Stomach (tissue), 9 donors: ENCODE measurements around the gene OBSCN. TPM values are rescaled to one million over a fixed set of nuclear protein-coding genes. Genes with fewer than 3 reads are reported as not detected.

ENCODE experiments used
- DNase-seq, 2 donors: peaks; one replicate each; pipeline versions ENCODE4 v3.0.0 to v3.0.0-alpha.2; 2013 to 2019
- H3K27ac ChIP-seq, 5 donors: fragments of 200-600 bp in 4 of 5; sonication (generic) in 4 of 5; one replicate each; pipeline ENCODE4 v1.5.1; 2013 to 2019; ENCODE audit warnings: mild to moderate bottlenecking in 1 of 5, moderate library complexity in 1 of 5
- H3K27me3 ChIP-seq, 3 donors: fragments of 200-600 bp; sonication (generic); one replicate each; pipeline ENCODE4 v1.5.1; 2017 to 2019; ENCODE audit warnings: mixed run types in 1 of 3
- H3K36me3 ChIP-seq, 4 donors: fragments of 200-600 bp; sonication (generic); 1 replicate in 3 of 4; 2 replicates in 1 of 4; pipeline ENCODE4 v1.5.1; 2016 to 2019
- H3K4me1 ChIP-seq, 4 donors: fragments of 200-600 bp; sonication (generic); one replicate each; pipeline ENCODE4 v1.5.1; 2016 to 2019
- H3K4me3 ChIP-seq, 4 donors: fragments of 200-600 bp; sonication (generic) in 3 of 4; one replicate each; pipeline ENCODE4 v1.5.1; 2016 to 2019; ENCODE audit warnings: mild to moderate bottlenecking in 1 of 4
- H3K9me3 ChIP-seq, 4 donors: fragments of 200-600 bp; sonication (generic); one replicate each; pipeline ENCODE4 v1.5.1; 2016 to 2019
- EP300 ChIP-seq: sonication (generic); formaldehyde crosslinking; IDR thresholded peaks from one replicate; pipeline ENCODE4 v1.6.1; 2017; ENCODE audit warnings: antibody characterized with exemption
- POLR2A ChIP-seq, 4 donors: fragments of 450-650 bp; IDR thresholded peaks; one replicate each; pipeline ENCODE4 v1.6.1; 2016; ENCODE audit warnings: antibody characterized with exemption in 4 of 4, control low read depth in 2 of 4, mild to moderate bottlenecking in 1 of 4, moderate library complexity in 1 of 4
- POLR2AphosphoS5 ChIP-seq, 3 donors: sonication (generic); formaldehyde crosslinking; IDR thresholded peaks; one replicate each; pipeline ENCODE4 v1.6.1; 2016; ENCODE audit warnings: antibody characterized with exemption in 3 of 3
- WGBS, 5 donors: extraction: QIAGEN DNeasy Blood & Tissue Kit in 3 of 5; methylation state at CpG; one replicate each; pipeline versions ENCODE4 v1.1.5 to v1.1.7; 2013 to 2018; 5-methylcytosine and 5-hydroxymethylcytosine counted together
- intact Hi-C: fragments of 100-400 bp; cut with DNase I; formaldehyde crosslinking; loops from one replicate; pipeline ENCODE4 v1.15.1; 2023; ENCODE audit warnings: low total_unique reads
- polyA plus RNA-seq, 3 donors: library from polyadenylated mRNA; stranded (reverse); fragments of 200-250 nt; gene quantifications; one replicate each; pipeline ENCODE4 v1.2.3, GENCODE V29; 2013
- total RNA-seq, 5 donors: library from RNA; depleted of rRNA; stranded (reverse); fragments of >200 nt; gene quantifications; one replicate each; pipeline versions ENCODE4 v1.1.0 to v1.2.3, GENCODE V29; 2014 to 2016
- TF ChIP-seq, protein P1 (sequence below), 7 experiments: fragments of 450-650 bp in 4 of 7; fragments of 200-600 bp in 3 of 7; sonication (generic) in 3 of 7; IDR thresholded peaks; one replicate each; pipeline ENCODE4 v1.5.1; 2016 to 2019; ENCODE audit warnings: antibody characterized with exemption in 7 of 7, control low read depth in 2 of 7, mild to moderate bottlenecking in 1 of 7
- donor health status: healthy with polysubstance abuse.
- donor health status: Bipolar disorder and iron deficiency.
- donor health status: healthy.

The OBSCN gene
- total and polyA plus RNA-seq, 8 donors: 7.2 to 111 (median 24.7) TPM

DNA sequence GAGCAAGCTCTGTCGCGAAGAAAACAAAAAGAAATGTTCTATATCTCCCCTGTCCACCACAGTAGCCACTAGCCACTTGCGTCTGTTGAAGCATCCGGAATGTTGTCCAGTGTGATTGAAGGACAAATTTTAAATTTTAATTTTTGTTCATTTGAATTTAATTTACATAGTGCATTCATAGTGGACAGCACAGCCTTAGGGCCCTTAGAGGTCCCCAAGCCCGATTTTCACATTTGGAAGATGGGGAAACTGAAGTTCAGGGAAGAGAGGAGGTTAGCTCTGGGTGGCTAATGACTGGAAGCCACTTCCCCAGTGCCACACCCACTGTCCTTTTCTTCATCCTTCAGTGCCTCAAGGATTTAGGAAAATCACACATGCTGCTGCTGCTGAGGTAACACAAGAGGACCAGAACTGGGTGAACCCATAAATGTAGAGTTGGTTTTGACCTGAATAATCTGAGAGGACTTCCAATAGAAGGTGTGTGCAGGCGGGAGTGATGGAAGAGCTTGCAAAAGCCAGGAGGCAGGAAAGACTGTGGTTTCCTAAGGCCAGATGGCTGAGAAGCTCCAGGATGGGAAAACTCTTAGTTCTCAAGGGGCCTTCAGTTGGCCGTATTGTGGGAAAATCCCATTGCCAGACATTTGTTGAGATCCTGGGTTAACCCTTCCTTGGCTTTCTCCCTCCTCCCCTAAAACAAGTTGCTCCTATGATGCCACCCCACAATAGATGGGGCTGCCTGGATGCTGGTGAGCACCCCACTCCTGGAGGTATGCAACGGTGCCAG, 149.2 kb downstream of the OBSCN start:
- no peaks in the 10 kb centered on the region for H3K27me3 ChIP-seq
- H3K36me3 ChIP-seq: no peaks in the 10 kb centered on the region
- no peak overlapping the region for H3K27ac ChIP-seq
- no peaks in the 10 kb centered on the region for H3K9me3 ChIP-seq
- TF ChIP-seq POLR2AphosphoS5 (IDR thresholded peaks at IDR 0.05) (no peak), EP300 (no peak), POLR2A (IDR thresholded peaks at IDR 0.05) (no peak)
- TF ChIP-seq, protein P1, sequence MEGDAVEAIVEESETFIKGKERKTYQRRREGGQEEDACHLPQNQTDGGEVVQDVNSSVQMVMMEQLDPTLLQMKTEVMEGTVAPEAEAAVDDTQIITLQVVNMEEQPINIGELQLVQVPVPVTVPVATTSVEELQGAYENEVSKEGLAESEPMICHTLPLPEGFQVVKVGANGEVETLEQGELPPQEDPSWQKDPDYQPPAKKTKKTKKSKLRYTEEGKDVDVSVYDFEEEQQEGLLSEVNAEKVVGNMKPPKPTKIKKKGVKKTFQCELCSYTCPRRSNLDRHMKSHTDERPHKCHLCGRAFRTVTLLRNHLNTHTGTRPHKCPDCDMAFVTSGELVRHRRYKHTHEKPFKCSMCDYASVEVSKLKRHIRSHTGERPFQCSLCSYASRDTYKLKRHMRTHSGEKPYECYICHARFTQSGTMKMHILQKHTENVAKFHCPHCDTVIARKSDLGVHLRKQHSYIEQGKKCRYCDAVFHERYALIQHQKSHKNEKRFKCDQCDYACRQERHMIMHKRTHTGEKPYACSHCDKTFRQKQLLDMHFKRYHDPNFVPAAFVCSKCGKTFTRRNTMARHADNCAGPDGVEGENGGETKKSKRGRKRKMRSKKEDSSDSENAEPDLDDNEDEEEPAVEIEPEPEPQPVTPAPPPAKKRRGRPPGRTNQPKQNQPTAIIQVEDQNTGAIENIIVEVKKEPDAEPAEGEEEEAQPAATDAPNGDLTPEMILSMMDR (IDR thresholded peaks at IDR 0.05): no peak
- WGBS, 5 donors: 83 to 90% (median 86%) methylated on average over 8 of the region's 8 CpGs
- intact Hi-C loops: no loop called here
- H3K4me1 ChIP-seq: no peaks in the 10 kb centered on the region
- no peak overlapping the region for H3K4me3 ChIP-seq
- no peak for DNase-seq

DNA sequence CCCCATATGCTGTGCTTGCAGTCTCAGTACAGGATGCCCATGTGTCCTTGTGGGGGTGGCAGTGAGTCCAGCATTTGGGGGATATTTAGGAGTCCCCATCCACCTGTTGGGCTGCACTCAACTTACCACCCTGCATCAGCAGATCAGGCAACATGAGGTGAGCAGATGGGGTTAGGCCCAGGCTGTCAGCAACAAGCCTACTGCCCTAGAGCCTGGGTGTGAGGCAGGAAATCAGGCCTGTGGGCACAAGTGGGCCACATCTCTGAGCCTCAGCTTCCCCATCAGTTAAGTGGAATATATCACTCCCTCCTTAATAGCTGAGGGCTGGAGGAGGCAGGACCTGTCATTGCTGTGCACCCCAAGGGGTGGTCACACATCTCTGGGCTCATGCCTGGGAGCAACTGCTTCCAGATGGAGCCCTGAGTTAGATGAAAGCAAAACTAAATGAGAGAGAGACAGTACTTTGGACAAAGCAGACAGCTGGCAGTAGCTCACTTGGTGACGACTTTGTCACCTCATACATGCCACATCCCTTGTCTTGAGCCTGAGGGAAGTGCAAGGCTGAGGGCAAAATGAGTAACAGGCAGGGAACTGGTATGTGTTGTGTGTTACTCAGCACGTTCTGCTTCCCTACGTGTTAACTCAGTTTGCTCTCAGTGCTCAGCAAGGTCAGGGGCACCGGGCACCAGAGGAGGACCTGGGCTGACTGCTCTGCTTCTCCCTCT, 150.4 kb downstream of the OBSCN start:
- no peak for DNase-seq
- Histone ChIP-seq H3K27me3 (no peaks in the 10 kb centered on the region), H3K4me1 (no peaks in the 10 kb centered on the region), H3K27ac (no peak overlapping the region), H3K9me3 (no peaks in the 10 kb centered on the region), H3K4me3 (no peak overlapping the region), H3K36me3 (no peaks in the 10 kb centered on the region)
- 55 to 70% (median 58%) methylated on average over 4 of the region's 4 CpGs for WGBS, 5 donors
- intact Hi-C loops: no loop called here
- no peak for TF ChIP-seq POLR2A (IDR thresholded peaks at IDR 0.05)
- no peak for TF ChIP-seq POLR2AphosphoS5 (IDR thresholded peaks at IDR 0.05)

DNA sequence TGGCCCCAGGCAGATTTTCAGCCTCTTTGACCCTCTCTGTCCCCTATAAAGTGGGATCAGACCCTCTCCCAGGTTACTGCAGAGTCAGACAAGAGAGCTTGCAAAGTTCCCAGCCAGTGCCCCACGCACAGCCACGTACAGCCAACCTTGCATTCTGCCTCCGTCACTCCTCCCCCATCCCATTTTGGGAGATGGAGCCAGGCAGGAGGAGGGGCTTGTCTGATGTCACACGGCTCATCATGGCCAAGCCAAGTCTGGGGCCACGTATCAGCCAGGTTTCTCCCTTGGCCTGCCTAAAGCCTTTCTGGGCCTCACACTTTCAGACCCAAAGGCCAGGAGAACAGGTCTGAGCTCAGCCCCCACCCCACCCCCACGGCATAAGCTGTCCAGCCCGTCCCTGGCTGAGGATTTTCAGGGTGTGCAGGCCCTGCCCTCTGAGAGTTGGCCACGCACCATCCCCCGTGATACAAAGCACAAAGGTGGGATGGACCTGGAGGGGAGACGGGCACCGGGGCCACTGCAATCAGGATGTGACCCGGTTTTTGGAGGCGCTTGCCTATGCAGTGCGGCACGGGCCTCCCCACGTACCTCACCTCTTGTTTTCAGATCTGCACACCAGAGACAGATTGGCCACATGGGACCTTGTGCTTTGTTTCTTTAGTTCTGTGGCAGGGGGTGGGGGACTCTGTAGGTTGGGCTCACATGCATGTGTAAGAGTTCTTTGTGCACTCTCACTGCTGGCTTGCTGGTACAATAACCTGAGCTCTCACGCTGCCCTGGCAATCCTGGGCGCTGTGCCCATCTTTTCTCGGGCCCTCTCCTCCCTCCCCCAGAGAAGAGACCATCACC, 151.1 kb downstream of the OBSCN start:
- no peaks in the 10 kb centered on the region for H3K4me1 ChIP-seq
- intact Hi-C loops: no loop called here
- no peak overlapping the region for H3K4me3 ChIP-seq
- no peaks in the 10 kb centered on the region for H3K36me3 ChIP-seq
- no peaks in the 10 kb centered on the region for H3K27me3 ChIP-seq
- no peaks in the 10 kb centered on the region for H3K9me3 ChIP-seq
- DNase-seq: no peak
- TF ChIP-seq POLR2A (IDR thresholded peaks at IDR 0.05) (no peak), EP300 (no peak), POLR2AphosphoS5 (IDR thresholded peaks at IDR 0.05) (no peak)
- TF ChIP-seq, protein P1 (IDR thresholded peaks at IDR 0.05): no peak
- H3K27ac ChIP-seq: no peak overlapping the region
- 85 to 91% (median 90%) methylated on average over 14 to 19 of the region's 19 CpGs for WGBS, 5 donors

DNA sequence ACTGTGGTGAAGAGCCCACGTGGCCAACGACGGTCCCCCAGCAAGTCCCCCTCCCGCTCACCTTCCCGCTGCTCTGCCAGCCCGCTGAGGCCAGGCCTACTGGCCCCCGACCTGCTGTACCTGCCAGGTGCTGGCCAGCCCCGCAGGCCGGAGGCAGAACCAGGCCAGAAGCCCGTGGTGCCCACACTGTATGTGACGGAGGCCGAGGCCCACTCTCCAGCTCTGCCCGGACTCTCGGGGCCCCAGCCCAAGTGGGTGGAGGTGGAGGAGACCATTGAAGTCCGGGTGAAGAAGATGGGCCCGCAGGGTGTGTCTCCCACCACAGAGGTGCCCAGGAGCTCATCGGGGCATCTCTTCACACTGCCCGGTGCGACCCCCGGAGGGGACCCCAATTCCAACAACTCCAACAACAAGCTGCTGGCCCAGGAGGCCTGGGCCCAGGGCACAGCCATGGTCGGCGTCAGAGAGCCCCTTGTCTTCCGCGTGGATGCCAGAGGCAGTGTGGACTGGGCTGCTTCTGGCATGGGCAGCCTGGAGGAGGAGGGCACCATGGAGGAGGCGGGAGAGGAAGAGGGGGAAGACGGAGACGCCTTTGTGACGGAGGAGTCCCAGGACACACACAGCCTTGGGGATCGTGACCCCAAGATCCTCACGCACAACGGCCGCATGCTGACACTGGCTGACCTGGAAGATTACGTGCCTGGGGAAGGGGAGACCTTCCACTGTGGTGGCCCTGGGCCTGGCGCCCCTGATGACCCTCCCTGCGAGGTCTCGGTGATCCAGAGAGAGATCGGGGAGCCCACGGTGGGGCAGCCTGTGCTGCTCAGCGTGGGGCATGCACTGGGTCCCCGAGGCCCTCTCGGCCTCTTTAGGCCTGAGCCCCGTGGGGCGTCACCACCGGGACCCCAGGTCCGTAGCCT, 152.0 kb downstream of the OBSCN start:
- Histone ChIP-seq H3K27ac (no peak overlapping the region), H3K4me1 (no peaks in the 10 kb centered on the region), H3K4me3 (no peak overlapping the region), H3K27me3 (peaks cover 0 to 5% (median 0%) of the 10 kb centered on the region in 3 donors), H3K9me3 (no peaks in the 10 kb centered on the region), H3K36me3 (no peaks in the 10 kb centered on the region)
- TF ChIP-seq EP300 (no peak), POLR2AphosphoS5 (IDR thresholded peaks at IDR 0.05) (no peak), POLR2A (IDR thresholded peaks at IDR 0.05) (no peak)
- TF ChIP-seq, protein P1 (IDR thresholded peaks at IDR 0.05): no peak
- intact Hi-C loops: no loop called here
- DNase-seq: no peak
- WGBS, 5 donors: 85 to 91% (median 90%) methylated on average over 27 to 45 of the region's 45 CpGs
